Activated CD8-positive, alpha-beta memory T cell treated with anti-CD3 and anti-CD28 coated beads, Interleukin-2, amount 50 U/mL, for 4 hours (primary cell): ENCODE measurements around the gene GNGT1.

Source experiments
- DNase-seq: peaks from one replicate; pipeline ENCODE4 v3.0.0-alpha.2; 2020

The GNGT1 gene

GRCh38 chr7:93944673-93945072 is 38.3 kb downstream of the GNGT1 start:
- no peak for DNase-seq

GRCh38 chr7:93945083-93945482 is 38.7 kb downstream of the GNGT1 start:
- DNase-seq = no peak

- no peak for DNase-seq
These were observed 39.6 kb downstream of the GNGT1 start for GRCh38 chr7:93945756-93946535.

GRCh38 chr7:93948106-93948505 is 41.7 kb downstream of the GNGT1 start:
- no peak for DNase-seq

- no peak for DNase-seq
These were observed 42.5 kb downstream of the GNGT1 start for GRCh38 chr7:93948873-93949272.

- no peak for DNase-seq
These were observed 43.1 kb downstream of the GNGT1 start for GRCh38 chr7:93949423-93949822.

- no peak for DNase-seq
These were observed 48.9 kb downstream of the GNGT1 start for GRCh38 chr7:93955304-93955703.

GRCh38 chr7:93957767-93958166 is 51.4 kb downstream of the GNGT1 start:
- no peak for DNase-seq

GRCh38 chr7:93958216-93958615 is 51.8 kb downstream of the GNGT1 start:
- no peak for DNase-seq

- DNase-seq = no peak
These were observed 52.3 kb downstream of the GNGT1 start for GRCh38 chr7:93958651-93959050.
